HG03175 (cell line): ENCODE data around the gene NDRG3.
A peak's percentile ranks its signal among the peaks of the same experiment; 100 is the strongest.

Source experiments
- ATAC-seq: cut with Tn5 transposase; IDR thresholded peaks from one replicate; pipeline ENCODE4 v1.9.1; 2021; ENCODE audit warnings: mild to moderate bottlenecking, moderate library complexity; ENCODE audit not compliant: unreplicated experiment

Gene NDRG3

DNA sequence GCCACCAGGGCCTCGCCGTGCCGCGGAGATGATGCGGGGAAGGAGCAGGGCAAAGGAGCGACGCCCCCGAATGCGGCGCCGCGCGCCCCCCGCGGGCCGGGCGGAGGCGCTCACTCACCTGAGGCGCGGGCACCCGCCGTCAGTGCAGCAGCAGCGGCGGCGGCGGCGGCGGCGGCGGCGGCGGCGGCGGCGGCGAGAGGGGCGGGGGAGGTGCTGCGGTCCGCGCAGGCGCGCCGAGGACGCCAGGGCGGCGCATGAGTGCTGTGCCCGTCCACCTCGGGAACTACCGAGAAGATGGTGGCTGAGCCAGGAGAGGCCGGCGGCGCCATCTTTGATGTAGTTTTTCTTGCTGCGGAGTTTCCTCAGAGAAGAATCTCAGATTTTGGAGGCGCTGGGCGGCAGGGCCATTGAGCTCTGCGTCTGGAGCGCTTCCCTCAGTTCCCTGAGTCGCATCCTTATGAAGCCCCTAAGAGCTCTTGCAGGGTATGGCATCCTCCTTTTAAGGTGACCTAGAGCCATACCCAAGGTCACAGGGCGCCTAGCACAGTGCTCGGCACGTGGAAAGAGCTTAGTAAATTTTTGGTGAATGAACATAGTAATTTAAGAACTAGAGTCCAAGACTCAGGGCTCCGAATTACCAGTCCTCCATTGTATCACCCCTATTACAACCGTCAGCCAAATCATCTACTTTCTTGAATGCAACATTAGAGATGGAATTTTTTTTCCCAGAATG, at the start of gene NDRG3:
TSS of gene NDRG3 (minus strand) at position 164 of the 733 bp plus-strand sequence. CDS start 24,355 bp downstream, outside the sequence.
- ATAC-seq, result peak; percentile 93

DNA sequence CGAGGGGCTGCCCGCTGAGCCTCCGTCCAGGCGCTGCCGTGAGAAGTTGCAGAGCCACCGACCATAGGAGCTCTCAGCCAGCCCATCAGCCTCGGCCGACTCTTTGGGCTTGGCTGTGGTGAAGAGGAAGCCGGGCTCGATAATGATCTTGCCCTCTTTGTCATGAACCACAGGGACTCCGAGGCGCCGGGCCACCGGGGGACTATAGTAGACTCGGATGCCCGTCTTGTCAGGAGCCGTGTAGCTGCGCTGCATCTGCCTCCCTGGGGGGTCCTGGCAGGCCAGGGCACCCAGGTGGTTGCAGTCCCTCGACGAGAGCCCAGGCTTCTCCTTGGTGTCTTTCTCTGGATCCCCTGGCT, 48.2 kb upstream of the NDRG3 start:
- ATAC-seq, result no peak

DNA sequence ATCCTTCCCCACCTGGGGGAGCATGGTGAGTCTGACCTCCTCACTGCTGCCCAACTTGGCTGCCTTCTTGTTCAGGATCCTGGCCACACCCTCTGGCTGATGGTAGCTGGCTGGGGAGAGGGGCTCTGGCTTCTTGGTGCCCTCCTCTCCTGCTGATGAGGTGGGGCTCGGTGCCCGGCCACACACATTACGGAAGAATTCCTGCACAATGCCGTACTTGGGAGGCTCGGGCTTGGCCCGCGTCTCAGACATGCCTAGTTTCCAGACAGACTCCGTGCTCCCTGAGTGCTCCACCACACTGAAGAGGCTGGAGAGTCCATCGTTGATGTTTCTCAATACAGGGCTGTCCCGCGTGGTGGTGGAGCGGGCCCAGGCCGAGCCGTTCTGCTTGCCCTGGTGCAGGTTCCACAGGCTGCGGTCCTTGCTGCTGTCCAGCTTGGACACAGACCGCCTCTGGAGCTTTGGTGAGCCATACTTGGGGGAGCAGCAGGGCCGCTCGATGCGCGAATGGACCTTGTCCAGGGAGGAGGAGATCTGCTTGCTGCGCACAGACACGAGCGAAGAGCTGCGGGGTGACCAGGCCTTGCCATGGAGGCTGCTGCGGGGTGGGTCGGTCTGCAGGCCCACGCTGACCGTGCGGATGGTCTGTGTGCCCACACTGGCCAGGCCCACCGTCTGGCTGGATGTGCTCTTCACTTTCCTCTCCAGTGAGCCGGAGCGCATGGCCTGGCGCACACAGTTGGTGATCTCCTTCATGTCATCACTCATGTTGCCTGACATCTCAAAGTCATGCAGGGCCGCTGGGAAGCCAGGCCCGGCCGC, 47.6 kb upstream of the NDRG3 start:
- ATAC-seq, result no peak

DNA sequence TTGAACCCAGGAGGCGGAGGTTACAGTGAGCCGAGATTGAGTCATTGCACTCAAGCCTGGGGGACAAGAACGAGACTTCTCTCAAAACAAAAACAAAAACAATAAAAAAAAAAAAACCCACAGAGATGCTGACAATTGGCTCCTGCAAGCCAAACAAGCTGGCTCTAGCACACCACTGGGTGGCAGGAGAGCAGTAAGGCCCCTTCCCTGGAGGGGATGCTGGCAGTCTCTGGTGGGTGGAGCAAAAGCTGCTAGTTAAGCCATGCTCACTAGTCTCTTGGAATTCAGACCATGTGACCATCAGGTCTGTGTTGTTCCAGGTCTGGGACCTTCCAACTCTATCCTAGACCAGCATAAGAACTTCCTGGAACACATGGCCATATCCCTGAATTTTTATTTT, 46.5 kb upstream of the NDRG3 start:
- no peak for ATAC-seq

DNA sequence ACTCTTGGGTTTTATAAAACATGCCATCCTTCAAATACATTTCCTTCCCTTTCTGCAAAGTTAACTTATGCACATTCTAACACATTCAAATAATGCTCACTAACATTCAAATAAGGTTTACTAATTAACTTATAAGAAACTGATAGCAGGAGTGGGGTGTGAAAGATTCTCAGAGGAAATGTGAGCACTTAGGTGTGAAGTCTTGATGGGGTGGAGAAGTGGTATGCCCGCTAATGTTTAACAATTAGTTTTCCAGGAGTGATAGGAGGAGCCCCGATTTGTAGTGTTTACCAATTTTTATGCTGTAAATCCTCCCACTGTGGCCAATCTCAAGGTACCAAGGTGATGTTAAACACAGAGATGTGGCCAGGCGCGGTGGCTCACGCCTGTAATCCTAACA, 46.0 kb upstream of the NDRG3 start:
- ATAC-seq, result no peak

DNA sequence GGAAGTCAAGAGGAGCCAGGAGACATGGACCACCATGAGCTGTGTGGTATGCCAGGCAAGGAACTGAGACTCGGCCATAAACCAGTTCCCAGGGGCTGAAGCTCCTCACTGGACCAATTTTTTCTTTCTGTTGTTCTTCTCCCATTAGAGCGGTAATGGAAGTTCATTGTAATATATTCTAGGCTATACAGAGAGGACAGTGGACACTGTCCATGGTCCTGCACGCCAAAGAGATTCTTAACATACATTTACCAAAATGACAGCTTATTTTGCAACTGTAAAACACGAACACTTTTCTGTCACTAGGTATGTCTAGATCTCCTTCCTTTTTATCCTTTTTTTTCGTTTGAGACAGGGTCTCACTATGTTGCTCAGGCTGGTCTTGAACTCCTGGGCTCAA, 40.8 kb upstream of the NDRG3 start:
- ATAC-seq, result no peak

DNA sequence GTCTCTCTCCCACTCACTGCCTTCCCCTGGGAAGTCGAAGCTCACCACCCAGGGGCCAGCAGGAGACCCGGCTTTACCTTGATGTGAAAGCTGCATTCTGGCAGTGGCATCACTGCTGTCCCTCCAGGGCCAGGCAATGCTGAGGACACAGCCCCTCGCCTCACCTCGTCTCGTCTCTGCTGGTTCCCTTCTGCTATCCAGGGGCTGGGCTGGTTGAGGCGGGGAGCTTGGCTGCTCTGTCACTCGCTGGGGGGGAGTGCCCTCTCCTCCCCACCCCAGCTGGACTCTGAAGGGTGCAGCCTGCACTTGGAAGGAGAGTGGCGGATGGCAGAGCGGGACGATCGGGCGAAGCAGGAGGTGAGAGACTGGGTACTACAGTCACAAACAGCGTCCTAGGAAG, 40.4 kb upstream of the NDRG3 start:
- no peak for ATAC-seq

DNA sequence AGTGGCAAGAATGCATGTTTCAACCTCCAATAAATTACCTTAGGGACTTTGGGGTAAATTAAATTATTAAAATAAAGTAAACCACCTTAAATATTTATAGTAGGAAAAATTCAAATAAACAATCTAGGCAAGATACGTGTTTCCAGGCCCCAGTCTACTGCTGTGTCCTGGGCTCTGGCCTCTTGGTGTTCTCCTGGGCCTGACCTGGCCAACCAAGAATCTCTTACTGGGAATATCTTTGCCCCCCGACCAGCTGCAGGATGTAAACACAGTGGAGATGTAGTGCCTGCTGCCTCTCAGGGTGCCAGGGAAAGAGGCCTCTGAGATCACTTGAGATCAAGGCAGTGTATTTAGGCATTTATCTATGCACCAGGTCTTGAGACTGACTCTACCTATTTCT, 39.4 kb upstream of the NDRG3 start:
- no peak for ATAC-seq

DNA sequence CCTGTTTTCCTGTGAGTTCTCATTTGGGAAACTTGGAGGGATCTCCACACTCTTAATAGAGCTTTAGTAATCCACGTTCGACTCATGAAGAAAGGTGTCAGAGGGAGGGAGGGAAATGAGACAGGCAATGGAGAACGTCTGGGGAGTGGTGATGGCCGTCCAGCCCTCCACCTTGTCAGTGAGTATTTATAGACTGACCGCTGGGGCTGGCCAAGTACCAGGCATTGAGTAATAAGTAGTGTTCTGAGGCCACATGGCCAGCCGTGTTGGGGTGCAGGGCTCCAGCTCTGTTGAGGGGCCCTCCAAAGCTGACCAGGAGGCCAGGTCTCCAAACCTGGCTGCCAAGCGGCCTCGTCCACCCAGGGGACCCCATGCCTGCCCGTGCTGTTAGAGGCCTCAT, 39.0 kb upstream of the NDRG3 start:
- no peak for ATAC-seq

DNA sequence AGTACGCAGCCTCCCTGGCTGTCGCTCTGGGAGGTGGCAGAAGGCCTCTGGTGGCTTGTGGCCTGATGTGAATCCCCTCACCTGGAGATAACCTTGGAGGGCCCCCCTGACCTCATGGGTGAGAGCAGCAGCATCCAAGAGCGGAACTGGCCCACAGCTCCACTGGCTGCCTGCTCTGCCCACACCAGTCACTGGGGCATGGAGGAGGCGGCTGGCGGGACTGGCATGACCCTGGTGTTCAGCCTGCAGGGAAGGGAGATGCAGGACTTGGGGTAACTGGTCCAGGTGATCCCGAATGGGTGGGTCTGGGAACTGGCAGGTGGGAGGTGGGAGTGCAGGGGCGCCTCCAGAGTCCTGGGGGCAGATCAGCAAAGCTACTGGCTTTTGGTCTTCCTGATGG, 38.2 kb upstream of the NDRG3 start:
- no peak for ATAC-seq

DNA sequence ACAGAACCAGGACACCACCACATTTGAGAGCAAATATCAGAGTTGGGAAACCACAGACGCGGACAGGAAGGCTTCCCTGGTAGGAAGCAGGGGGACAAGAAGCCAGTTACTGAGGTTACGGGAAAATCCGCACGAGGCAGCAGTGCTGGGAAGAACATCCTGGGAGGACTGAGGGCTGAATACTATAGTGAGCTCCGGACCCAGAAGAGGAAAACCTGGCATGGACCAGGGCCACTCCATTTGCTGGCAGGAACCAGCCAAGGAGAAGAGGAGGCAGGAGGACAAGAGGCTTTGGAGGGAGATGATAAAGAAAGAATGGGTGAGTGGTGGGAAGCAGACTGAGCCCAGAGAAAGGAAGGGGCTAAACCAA, 33.8 kb upstream of the NDRG3 start:
- ATAC-seq, result no peak

DNA sequence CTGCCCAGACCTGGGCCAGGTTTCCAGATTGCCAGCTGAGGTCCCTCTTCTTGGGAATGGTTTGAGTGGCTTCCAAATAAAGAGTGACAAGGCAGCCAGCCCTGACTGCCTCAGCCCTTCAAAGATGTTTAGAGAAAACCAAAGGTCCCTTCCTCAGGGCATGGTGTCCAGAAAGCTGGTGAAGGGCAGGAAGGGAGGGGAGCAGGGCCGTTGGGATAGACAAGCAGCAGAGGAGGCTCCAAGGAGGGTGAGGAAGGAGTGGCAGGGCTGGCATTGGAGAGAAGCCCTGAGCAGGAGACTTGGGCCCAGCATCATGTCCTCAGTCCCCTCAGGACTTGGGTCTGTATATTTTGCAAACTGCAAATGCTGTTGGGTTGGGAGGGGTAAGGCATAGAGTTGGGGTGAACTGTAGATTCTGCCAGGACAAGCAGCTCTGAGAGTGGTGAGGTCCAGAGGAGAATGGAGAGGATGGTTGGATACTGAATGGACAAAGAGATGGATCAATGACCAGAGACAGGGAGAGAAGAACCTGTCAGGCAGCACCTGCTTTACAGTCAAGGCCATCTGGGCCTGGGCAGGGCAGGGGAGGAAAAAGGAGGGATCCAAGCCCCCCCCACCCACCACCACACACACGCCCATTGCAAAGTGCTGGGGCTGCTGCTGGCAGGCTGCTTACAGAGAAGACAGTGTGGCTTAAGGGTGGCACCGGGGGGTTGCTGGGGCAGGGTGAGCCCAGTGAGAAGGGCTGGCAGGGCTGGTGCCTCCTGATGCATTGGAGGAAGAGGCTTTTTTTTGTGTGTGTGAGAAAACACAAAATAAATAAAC, 33.2 kb upstream of the NDRG3 start:
- no peak for ATAC-seq

DNA sequence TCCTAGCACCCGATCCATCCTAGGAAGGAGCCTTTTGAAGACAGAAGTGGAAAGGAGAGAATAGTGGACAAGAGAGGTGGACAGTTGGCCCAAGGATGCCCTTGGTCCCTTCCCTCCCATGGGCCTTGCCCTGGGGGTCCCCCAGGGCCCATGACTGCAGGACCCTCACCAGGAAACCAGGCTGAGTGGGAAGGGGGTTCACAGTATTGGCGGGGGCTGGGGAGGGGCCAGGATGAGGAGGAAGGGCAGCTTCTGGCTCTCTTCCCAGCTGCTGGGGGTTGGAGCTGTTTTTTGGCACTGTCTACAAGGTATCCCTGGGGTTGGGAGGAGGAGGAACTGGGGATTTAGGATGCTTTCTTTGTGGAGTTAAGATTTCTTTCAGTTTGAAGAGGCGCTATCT, 31.7 kb upstream of the NDRG3 start:
- no peak for ATAC-seq

DNA sequence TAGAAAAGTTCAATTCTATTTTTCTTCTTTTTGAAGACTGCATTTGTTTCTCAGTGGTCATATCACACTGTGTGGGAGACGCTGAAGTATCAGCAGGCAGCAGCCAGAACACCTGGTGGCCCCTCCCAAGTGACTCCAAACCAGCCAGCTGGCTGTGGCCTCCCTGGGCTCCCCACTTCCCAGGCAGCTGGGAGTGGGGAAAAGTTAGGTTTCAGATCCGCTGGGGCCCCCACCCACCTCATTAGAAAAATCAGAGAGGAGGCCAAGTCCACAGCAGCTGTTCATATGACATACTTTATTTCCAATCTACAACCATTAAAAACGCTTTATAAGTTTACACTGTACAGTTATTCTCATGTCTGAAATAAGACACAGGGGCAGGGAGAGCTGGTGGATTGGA, 31.3 kb upstream of the NDRG3 start:
- no peak for ATAC-seq

DNA sequence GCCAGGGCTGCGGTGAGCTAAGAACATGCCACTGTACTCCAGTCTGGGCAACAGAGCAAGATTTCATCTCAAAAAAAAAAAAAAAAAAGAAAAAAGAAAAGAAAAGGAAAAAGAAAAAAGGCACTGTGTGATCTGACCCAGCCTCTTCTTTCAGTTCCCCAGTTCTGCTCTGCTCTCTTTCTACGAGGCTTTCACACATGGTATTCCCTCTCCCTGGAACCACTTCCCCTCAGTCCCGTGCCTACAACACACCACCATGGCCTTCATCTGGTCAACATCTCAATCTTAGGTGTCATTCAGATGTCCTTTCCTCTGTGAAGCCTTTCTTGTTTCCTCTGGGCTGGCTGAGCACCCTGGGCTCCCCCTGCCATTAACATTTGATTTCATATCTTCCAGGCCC, 29.9 kb upstream of the NDRG3 start:
- ATAC-seq, result no peak

DNA sequence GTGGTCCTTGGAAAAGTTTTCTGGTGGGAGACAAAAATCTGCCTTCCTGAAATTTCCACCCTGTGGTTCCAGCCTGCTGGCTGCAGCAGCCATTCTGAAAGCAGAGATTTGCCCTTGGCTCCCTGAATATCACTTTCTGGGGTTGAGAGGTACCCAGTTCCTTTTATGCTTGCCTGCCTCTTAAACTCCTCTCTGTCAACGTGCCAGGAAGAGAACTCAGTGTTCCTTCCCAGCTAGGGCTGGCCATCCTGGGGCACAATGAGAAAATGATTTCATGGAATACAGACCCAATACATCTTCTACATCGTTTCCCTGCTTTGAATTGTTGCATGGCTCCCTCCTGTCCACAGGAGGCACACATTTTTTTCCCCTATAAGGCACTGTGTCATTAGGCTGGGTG, 29.3 kb upstream of the NDRG3 start:
- no peak for ATAC-seq

DNA sequence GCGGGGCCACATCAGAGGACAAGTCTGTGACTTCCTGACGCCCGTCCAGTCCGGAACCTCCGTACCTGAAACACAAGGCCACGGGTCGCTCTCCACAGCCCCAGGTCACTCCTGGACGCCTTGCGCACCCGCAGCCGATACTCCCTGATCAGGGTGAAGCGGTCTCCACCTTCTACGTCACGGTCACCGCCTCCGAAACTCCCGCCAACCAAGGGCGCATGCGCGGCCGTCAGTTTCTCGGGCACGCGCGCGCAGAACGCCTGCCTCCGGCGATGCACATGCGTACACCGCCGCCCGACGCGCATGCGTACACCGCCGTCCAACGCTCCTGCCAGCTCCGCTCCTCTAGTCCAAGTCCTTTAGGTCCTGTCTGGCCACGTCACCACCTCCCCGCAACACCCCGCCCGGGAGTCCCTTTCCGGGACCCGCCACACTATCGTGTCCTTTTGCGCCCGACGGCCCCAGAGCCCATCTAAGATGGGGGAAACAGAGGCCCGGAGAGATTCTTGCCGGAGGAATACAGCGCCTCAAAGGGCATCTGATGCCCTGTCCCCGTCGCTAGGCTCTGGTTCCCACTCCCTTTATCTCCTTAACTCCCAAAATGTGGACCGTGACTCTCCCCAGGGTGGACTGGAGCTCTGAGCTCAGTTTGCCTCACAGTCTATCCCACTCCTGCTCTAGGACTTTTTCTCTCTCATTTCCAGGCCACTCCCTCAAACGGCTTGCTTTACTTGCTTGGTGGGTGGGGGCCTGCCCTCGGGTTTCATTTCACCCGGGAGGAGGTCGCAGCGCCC, 27.9 kb upstream of the NDRG3 start, which contains the start of gene DSN1:
TSS of gene DSN1 (minus strand) at position 167 of the 794 bp plus-strand sequence. CDS start 2,305 bp downstream, outside the sequence.
- peak; percentile 80 for ATAC-seq

DNA sequence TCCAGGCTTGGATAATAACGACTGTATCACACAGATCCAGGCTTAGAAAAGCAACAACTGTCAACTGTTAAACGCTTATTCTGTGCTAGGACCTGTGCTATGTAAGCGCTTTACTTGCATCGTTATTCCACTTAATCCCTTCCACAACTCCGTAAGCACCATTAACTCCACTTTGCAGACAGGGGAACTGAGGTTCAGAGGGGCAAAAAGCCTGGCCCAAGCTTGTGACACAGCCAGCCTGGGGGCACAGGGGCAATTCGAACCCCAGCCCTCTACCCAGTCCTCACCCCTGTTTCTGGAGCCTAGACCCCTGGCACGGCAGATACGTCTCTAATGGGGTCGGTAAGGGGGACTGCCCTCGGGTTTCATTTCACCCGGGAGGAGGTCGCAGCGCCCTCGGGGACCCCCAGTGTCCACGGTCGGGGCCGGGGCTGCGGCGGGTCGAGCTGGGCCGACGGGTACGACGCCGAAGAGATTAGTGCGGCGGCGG, 27.3 kb upstream of the NDRG3 start:
- ATAC-seq, result peak; percentile 12

DNA sequence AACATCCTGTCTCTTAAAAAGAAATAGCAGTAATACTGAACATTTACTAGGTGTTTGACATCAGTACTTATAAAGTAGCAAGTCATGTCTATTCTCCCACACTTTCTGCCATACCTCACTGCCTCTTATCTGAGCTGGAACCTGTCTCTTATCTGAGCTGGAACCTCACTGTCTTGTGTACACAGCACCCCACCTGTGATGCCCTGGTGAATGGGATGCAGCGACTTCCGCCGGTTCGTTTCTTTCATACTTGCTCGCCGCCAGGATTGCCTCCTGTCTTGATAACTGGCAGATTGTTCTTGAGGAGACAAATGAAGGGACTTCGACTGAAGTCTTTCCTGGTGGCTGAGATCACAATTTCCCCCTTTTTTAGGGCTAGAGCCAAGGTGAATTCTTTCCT, 24.8 kb upstream of the NDRG3 start:
- no peak for ATAC-seq

DNA sequence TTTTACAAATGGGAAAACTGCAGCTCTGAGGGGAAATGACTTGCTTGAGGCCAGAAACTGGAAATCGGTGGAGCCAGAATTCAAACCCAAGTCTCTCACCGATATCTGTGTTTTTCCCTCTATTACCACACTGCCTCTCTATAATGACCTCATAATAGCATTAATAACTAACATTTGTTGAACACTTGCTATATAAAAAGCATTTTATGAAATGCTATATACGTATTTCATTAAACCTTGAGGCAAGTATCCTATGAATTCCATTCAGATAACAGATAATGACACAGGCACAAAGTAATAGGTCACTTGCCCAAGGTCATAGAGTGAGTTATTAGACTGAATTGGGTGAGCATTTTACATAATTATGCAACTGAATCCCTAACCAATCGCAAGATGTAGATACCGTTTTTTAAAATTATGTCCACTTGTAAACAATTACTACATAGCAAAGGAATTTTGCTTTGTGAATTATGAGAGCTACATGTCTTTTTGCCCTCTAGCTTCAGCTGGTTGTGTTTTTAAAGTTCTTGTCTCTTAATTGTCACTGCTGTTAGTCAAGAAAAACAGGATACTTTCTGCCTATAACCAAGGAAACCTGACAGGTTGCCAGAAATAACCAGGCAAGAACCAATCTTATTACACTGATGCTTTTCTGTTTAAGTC, 23.0 kb upstream of the NDRG3 start:
- ATAC-seq, result no peak
